Measurements from ENCODE around the gene STPG3. TPM values are rescaled to one million over a fixed set of nuclear protein-coding genes. Genes with fewer than 3 reads are reported as not detected.

The STPG3 gene
- total RNA-seq, 1 donor from 2014 or later = not detected

DNA sequence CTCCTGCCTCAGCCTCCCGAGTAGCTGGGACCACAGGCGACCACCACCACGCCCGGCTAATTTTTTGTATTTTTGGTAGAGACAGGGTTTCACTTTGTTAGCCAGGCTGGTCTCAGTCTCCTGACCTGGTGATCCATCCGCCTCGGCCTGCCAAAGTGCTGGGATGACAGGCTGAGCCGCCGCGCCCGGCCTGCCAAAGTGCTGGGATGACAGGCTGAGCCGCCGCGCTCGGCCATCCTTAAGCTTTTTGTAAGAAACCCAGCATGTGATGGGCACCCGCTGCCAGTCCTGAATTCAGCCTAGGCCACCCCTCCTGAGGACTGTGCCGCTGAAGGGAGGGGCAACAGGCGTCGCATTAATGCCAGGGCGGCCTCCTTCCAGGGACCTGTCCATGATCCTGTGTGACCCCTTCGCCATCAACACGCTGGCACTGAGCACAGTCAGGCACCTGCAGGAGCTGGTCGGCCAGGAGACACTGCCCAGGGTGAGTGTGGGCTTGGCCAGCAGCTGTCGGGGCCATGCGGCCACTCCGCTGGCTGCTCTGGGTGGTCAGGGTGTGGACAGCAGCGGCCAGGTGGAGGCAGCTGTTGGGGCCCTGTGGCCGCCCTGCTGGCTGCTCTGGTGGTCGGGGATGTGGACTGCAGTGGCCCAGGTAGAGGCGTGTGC, 14.5 kb downstream of the STPG3 start:
- no peak overlapping the region for H3K27ac ChIP-seq (ENCODE audit: low read depth, low read length)
- H3K36me3 ChIP-seq (ENCODE audit: control insufficient read depth in 3 of 3, insufficient read depth in 3 of 3, low read length in 3 of 3) = peaks cover 21 to 36% (median 33%) of the 10 kb centered on the region in 3 donors
- H3K27me3 ChIP-seq (ENCODE audit: control insufficient read depth in 3 of 3, insufficient read depth in 3 of 3, low read length in 3 of 3) = no peaks in the 10 kb centered on the region
- H3K9me3 ChIP-seq (ENCODE audit: control insufficient read depth in 3 of 3, low read length in 3 of 3) = no peaks in the 10 kb centered on the region
- H3K4me1 ChIP-seq (ENCODE audit: control insufficient read depth in 3 of 3, insufficient read depth in 3 of 3, low read length in 3 of 3) = peaks cover 14 to 32% (median 27%) of the 10 kb centered on the region in 3 donors
- H3K9ac ChIP-seq (ENCODE audit: low read depth in 1 of 3, low read length in 3 of 3) = no peak overlapping the region
- H3K4me3 ChIP-seq (ENCODE audit: low read length in 3 of 3) = no peak overlapping the region

- H3K9me3 ChIP-seq (ENCODE audit: control insufficient read depth in 3 of 3, low read length in 3 of 3) = no peaks in the 10 kb centered on the region
- H3K9ac ChIP-seq (ENCODE audit: low read depth in 1 of 3, low read length in 3 of 3) = no peak overlapping the region
- peaks cover 24 to 38% (median 36%) of the 10 kb centered on the region in 3 donors for H3K36me3 ChIP-seq (ENCODE audit: control insufficient read depth in 3 of 3, insufficient read depth in 3 of 3, low read length in 3 of 3)
- H3K4me3 ChIP-seq (ENCODE audit: low read length in 3 of 3) = no peak overlapping the region
- no peaks in the 10 kb centered on the region for H3K27me3 ChIP-seq (ENCODE audit: control insufficient read depth in 3 of 3, insufficient read depth in 3 of 3, low read length in 3 of 3)
- H3K27ac ChIP-seq (ENCODE audit: low read depth, low read length) = no peak overlapping the region
- peaks cover 14 to 32% (median 27%) of the 10 kb centered on the region in 3 donors for H3K4me1 ChIP-seq (ENCODE audit: control insufficient read depth in 3 of 3, insufficient read depth in 3 of 3, low read length in 3 of 3)
Measured at GRCh38 chr9:137266162-137266527, 15.1 kb downstream of the STPG3 start.

DNA sequence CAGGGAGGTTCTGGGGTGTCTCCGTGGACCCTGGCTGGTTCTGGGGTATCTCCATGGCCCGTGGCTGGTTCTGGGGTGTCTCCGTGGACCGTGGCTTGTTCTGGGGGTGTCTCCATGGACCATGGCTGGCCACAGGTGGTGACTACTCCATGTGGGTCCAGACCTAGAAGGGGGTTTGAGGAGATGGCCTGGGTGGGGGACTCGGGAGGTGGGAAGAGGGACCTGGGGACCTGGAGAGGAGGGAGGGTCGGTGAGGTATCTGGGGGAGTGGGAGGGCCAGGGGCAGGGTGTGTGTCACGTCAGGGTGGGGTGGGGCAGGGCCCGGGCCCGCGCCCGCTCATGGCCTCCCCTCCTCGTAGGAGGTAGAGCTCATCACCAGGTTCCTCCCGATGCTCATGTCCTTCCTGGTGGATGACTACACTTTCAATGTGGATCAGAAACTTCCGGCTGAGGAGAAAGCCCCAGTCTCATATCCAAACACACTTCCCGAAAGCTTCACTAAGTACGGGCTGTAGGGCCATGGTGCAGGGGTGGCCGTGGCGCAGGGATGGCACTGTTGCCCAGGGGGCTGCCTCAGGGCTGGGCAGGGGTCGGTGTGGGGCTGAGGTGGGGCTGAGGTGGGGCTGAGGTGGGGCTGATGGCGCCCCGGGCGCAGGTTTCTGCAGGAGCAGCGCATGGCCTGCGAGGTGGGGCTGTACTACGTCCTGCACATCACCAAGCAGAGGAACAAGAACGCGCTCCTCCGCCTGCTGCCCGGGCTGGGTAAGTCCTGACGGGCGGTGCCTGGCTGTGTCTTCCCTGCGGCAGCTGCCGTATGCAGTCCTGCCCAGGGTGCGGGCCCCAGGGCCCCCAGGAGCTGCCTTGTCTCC, 15.7 kb downstream of the STPG3 start:
- H3K4me3 ChIP-seq (ENCODE audit: low read length in 3 of 3) = no peak overlapping the region
- H3K27me3 ChIP-seq (ENCODE audit: control insufficient read depth in 3 of 3, insufficient read depth in 3 of 3, low read length in 3 of 3) = peaks cover 0 to under 1% (median 0%) of the 10 kb centered on the region in 3 donors
- H3K36me3 ChIP-seq (ENCODE audit: control insufficient read depth in 3 of 3, insufficient read depth in 3 of 3, low read length in 3 of 3) = peaks cover 25 to 39% (median 37%) of the 10 kb centered on the region in 3 donors
- no peak overlapping the region for H3K27ac ChIP-seq (ENCODE audit: low read depth, low read length)
- no peaks in the 10 kb centered on the region for H3K9me3 ChIP-seq (ENCODE audit: control insufficient read depth in 3 of 3, low read length in 3 of 3)
- peaks cover 14 to 32% (median 27%) of the 10 kb centered on the region in 3 donors for H3K4me1 ChIP-seq (ENCODE audit: control insufficient read depth in 3 of 3, insufficient read depth in 3 of 3, low read length in 3 of 3)
- H3K9ac ChIP-seq (ENCODE audit: low read depth in 1 of 3, low read length in 3 of 3) = peak overlapping the region in 1 of 3 donors; percentile 33

DNA sequence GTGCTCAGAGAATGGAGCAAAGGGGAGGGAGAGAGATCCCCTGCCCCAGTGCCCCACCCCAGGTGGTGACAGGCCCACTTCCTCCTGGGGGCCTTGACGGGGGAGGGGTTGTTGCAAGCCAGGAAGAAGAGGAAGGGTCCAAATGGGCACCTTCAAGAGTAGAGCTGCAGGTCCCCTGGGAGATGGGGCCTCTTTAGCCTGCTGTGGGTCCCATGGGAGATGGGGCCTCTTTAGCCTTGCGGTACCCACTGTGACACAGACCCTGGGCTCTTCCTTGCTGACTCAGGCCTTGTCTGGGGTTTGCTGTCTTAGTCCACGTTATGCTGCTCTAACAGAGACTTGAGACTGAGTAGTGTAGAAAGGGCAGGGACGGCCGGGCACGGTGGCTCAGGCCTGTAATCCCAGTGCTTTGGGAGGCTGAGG, 16.9 kb downstream of the STPG3 start:
- H3K27ac ChIP-seq (ENCODE audit: low read depth, low read length) = peak overlapping the region; percentile 34
- no peaks in the 10 kb centered on the region for H3K9me3 ChIP-seq (ENCODE audit: control insufficient read depth in 3 of 3, low read length in 3 of 3)
- H3K27me3 ChIP-seq (ENCODE audit: control insufficient read depth in 3 of 3, insufficient read depth in 3 of 3, low read length in 3 of 3) = peaks cover 0 to 6% (median 0%) of the 10 kb centered on the region in 3 donors
- peak overlapping the region in 2 of 3 donors; percentile 83 to 86 for H3K4me3 ChIP-seq (ENCODE audit: low read length in 3 of 3)
- H3K4me1 ChIP-seq (ENCODE audit: control insufficient read depth in 3 of 3, insufficient read depth in 3 of 3, low read length in 3 of 3) = peaks cover 14 to 32% (median 27%) of the 10 kb centered on the region in 3 donors
- H3K36me3 ChIP-seq (ENCODE audit: control insufficient read depth in 3 of 3, insufficient read depth in 3 of 3, low read length in 3 of 3) = peaks cover 36 to 49% (median 46%) of the 10 kb centered on the region in 3 donors
- peak overlapping the region in 1 of 3 donors; percentile 63 for H3K9ac ChIP-seq (ENCODE audit: low read depth in 1 of 3, low read length in 3 of 3)

DNA sequence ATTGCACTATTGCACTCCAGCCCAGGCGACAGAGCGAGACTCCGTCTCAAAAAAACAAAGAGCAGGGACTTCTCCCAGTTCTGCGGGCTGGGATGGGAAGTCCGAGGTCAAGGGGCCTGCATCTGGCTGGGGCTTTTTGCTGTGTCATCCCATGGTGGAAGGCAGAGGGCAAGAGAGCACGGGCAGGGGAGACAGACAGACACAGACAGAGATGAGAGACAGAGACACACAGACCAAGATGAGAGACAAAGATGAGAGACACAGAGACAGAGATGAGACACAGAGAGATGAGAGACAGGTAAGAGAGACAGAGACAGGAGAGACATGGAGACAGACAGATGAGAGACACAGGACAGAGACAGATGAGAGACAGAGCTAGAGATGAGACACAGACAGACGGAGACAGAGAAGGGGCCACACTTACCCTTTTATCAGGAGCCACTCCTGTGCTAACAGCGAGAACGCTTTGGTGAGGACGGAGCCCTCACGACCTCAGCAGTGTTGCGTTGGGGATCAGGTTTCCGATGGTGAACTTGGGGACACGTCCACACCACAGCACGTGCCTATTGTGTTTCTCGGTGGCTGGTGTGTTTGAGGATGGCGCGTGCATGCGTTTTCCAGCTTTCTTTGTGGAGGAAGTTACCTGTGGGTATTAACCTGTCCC, 17.6 kb downstream of the STPG3 start:
- H3K27ac ChIP-seq (ENCODE audit: low read depth, low read length) = peak overlapping the region; percentile 34
- peaks cover 14 to 32% (median 28%) of the 10 kb centered on the region in 3 donors for H3K4me1 ChIP-seq (ENCODE audit: control insufficient read depth in 3 of 3, insufficient read depth in 3 of 3, low read length in 3 of 3)
- peak overlapping the region; percentile 69 to 86 (median 83) for H3K4me3 ChIP-seq (ENCODE audit: low read length in 3 of 3)
- H3K9ac ChIP-seq (ENCODE audit: low read depth in 1 of 3, low read length in 3 of 3) = peak overlapping the region; percentile 14 to 79 (median 64)
- H3K36me3 ChIP-seq (ENCODE audit: control insufficient read depth in 3 of 3, insufficient read depth in 3 of 3, low read length in 3 of 3) = peaks cover 39 to 51% (median 43%) of the 10 kb centered on the region in 3 donors
- no peaks in the 10 kb centered on the region for H3K9me3 ChIP-seq (ENCODE audit: control insufficient read depth in 3 of 3, low read length in 3 of 3)
- peaks cover 0 to 6% (median 0%) of the 10 kb centered on the region in 3 donors for H3K27me3 ChIP-seq (ENCODE audit: control insufficient read depth in 3 of 3, insufficient read depth in 3 of 3, low read length in 3 of 3)

DNA sequence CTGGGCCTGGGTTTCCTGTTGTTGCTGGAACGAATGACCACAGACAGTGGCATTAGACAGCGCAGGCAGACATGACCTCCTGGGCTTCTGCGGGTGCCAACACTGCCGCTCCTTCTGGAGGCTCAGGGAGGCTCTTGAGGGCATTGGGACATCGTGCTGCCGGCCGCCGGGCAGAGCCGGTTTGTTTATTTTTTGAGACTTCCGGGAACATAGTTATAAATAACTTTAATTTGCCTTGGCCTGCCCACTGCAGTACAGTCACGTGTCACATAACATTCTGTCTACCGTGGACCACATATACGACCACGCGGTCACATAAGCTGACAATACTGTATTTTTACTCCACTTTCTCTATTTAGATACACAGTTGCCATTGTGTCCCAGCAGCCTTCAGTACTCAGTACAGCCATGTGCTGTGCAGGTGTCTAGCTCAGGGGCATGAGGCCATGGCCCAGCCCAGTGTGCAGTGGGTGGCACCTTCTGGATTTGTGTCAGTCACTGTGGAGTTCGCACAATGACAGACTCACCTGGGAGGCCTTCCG, 18.2 kb downstream of the STPG3 start:
- Histone ChIP-seq H3K9ac (ENCODE audit: low read depth in 1 of 3, low read length in 3 of 3) (peak overlapping the region; percentile 14 to 79 (median 64)), H3K4me3 (ENCODE audit: low read length in 3 of 3) (peak overlapping the region; percentile 69 to 86 (median 83)), H3K9me3 (ENCODE audit: control insufficient read depth in 3 of 3, low read length in 3 of 3) (no peaks in the 10 kb centered on the region), H3K36me3 (ENCODE audit: control insufficient read depth in 3 of 3, insufficient read depth in 3 of 3, low read length in 3 of 3) (peaks cover 36 to 47% (median 39%) of the 10 kb centered on the region in 3 donors), H3K27me3 (ENCODE audit: control insufficient read depth in 3 of 3, insufficient read depth in 3 of 3, low read length in 3 of 3) (peaks cover 0 to 10% (median 2%) of the 10 kb centered on the region in 3 donors), H3K4me1 (ENCODE audit: control insufficient read depth in 3 of 3, insufficient read depth in 3 of 3, low read length in 3 of 3) (peaks cover 14 to 34% (median 32%) of the 10 kb centered on the region in 3 donors), H3K27ac (ENCODE audit: low read depth, low read length) (peak overlapping the region; percentile 34)

DNA sequence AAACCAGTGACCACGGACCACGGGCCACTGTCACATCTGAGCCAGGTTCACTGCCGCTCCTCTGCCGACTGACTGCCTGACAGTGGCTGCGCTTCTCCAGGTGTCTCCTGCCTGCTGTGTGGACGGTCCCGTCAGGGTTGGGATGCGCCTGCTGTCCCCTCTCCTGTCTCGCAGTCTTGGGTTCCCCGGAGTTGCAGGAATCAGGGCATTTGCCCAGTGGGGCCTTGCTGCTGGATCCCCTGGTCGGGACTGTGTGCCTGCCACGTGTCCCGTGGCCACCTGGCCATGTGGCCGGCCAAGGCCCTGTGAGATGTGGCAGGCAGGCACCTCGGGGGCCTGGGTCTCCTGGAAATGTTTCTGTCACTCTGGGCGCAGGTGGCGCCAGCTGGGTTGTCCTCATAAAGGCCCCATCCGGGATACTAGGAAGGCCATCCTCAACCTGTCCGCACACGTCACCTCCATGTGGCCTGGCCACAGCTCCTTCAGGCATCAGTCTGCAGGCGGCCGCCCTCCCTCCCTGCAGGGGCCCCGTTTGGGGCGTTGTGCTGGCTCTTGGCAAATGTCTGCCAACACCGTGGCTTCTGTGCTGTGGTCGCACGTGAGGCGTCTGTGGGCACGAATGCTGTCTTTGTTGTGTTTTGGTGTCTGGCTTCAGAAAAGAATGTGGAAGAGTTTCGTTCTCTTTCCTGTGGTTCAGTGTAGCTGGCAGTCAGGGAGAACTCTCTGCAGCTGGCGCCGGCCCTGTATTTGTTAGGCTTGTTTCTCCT, 20.0 kb downstream of the STPG3 start:
- peaks cover 19 to 42% (median 38%) of the 10 kb centered on the region in 3 donors for H3K4me1 ChIP-seq (ENCODE audit: control insufficient read depth in 3 of 3, insufficient read depth in 3 of 3, low read length in 3 of 3)

GRCh38 chr9:137271696-137272076, 20.6 kb downstream of the STPG3 start:
- H3K27me3 ChIP-seq (ENCODE audit: control insufficient read depth in 3 of 3, insufficient read depth in 3 of 3, low read length in 3 of 3) = peaks cover 3 to 15% (median 12%) of the 10 kb centered on the region in 3 donors
- peaks cover 28 to 34% (median 28%) of the 10 kb centered on the region in 3 donors for H3K36me3 ChIP-seq (ENCODE audit: control insufficient read depth in 3 of 3, insufficient read depth in 3 of 3, low read length in 3 of 3)
- H3K4me3 ChIP-seq (ENCODE audit: low read length in 3 of 3) = no peak overlapping the region
- peaks cover 25 to 47% (median 40%) of the 10 kb centered on the region in 3 donors for H3K4me1 ChIP-seq (ENCODE audit: control insufficient read depth in 3 of 3, insufficient read depth in 3 of 3, low read length in 3 of 3)
- no peak overlapping the region for H3K27ac ChIP-seq (ENCODE audit: low read depth, low read length)
- no peak overlapping the region for H3K9ac ChIP-seq (ENCODE audit: low read depth in 1 of 3, low read length in 3 of 3)
- H3K9me3 ChIP-seq (ENCODE audit: control insufficient read depth in 3 of 3, low read length in 3 of 3) = no peaks in the 10 kb centered on the region

More for the DNA sequence above, 20.0 kb downstream of the STPG3 start:
- Histone ChIP-seq H3K27ac (ENCODE audit: low read depth, low read length) (no peak overlapping the region), H3K4me3 (ENCODE audit: low read length in 3 of 3) (no peak overlapping the region), H3K9me3 (ENCODE audit: control insufficient read depth in 3 of 3, low read length in 3 of 3) (no peaks in the 10 kb centered on the region), H3K9ac (ENCODE audit: low read depth in 1 of 3, low read length in 3 of 3) (no peak overlapping the region), H3K36me3 (ENCODE audit: control insufficient read depth in 3 of 3, insufficient read depth in 3 of 3, low read length in 3 of 3) (peaks cover 29 to 39% (median 30%) of the 10 kb centered on the region in 3 donors), H3K27me3 (ENCODE audit: control insufficient read depth in 3 of 3, insufficient read depth in 3 of 3, low read length in 3 of 3) (peaks cover 3 to 13% (median 10%) of the 10 kb centered on the region in 3 donors)
